GM21367 (cell line): ENCODE measurements around the gene HDAC3.
"Not testable (repeated sequence)": the region's sequence is repeated elsewhere in the genome, so short reads cannot be mapped to it uniquely, and the experiment has no call there.

ENCODE experiments used
- ATAC-seq: cut with Tn5 transposase; IDR thresholded peaks from one replicate; pipeline ENCODE4 v1.9.1; 2021; ENCODE audit not compliant: unreplicated experiment

Gene HDAC3

GRCh38 chr5:141636106-141636412, 590 bp downstream of the HDAC3 start:
- no peak for ATAC-seq

DNA sequence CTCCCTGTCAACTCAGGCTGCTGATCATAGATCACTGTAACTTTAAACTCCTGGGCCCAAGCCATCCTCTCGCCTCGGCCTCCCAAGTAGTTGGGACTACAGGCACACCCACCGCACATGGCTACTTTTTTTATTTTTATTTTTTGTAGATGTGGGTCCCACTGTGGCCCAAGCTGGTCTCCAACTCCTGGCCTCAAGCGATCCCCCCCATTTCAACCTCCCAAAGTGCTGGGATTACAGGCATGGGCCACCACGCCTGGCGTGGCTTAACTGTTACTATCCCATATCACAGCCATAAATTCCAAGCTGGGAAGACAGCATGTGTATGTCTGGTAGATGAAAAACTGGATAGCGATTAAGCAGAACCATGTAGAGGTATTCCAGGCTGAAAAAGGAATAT, 1.0 kb downstream of the HDAC3 start:
- ATAC-seq: no peak

DNA sequence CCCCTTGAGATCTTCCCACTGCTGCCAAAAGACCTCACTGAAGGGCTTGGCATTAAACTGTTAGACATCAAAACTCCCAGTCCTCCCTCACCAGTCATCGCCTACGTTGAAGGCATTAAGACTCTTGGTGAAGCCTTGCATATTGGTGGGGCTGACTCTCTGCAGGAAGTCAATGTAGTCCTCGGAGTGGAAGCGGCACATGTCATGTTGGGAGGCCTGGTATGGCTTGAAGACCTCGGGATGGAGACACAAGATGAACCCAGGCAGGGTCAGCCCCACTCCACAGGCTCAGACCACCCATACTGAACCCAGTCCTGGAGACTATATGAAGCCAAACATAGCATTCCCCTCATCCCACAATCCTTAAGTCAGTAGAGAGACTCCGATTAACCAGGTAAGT, 1.9 kb downstream of the HDAC3 start:
- ATAC-seq: no peak

DNA sequence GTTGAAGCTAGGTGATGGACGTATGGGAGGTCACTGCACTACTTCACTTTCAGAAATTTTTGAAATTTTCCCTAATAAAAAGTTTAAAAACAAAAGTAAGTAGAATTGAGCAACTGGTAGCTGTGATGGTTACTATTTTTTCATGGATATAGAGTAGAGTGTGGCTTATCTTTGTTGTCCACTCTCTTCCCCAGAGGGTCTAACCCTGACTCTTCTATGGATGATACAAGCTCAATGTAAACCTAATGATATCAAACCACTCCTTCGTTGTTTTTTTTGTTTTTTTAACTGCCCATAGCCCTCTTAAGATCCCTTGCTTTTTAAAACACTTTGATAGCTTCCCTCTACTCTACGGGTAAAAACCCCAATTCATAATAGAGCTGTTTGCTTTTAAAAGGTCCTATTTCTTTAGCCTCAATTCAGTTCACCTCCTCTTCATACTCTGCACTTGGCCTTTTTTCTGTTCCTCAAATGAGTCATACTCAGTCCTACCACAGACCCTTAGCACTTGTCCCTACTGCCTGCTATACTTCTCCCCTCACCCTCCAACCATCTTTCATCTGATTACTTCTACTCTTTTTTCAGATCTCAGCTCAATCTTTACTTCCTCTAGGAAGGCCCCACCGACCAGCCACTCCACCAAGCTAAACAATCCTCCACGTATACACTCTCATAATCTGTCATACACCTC, 2.6 kb downstream of the HDAC3 start:
- ATAC-seq: peak; percentile 70

GRCh38 chr5:141632650-141633049, 4.0 kb downstream of the HDAC3 start:
- no peak for ATAC-seq

DNA sequence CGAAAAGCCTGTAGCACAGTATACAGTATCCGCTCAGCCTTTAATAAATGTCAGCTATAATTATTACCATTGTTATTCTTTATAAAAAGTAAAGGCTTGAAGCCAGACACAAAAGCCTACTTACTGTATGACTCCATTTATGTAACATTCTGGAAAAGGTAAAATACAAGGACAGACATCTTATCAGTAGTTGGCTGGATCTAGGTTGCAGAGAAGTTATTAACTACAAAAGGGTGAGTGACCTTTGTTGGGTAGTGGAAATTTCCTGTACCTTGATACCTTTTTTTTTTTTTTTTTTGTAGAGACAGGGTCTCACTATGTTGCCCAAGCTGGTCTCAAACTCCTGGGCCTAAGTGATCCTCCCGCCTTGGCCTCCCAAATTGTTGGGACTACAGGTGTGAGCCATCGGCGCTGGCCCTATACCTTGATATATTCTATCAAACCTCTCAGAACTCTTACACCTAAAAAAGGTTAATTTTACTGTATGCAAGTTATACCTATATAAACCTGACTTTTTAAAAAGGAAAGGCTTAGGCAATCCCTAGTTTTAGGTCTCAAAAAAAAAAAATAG, 6.0 kb downstream of the HDAC3 start:
- no peak for ATAC-seq

DNA sequence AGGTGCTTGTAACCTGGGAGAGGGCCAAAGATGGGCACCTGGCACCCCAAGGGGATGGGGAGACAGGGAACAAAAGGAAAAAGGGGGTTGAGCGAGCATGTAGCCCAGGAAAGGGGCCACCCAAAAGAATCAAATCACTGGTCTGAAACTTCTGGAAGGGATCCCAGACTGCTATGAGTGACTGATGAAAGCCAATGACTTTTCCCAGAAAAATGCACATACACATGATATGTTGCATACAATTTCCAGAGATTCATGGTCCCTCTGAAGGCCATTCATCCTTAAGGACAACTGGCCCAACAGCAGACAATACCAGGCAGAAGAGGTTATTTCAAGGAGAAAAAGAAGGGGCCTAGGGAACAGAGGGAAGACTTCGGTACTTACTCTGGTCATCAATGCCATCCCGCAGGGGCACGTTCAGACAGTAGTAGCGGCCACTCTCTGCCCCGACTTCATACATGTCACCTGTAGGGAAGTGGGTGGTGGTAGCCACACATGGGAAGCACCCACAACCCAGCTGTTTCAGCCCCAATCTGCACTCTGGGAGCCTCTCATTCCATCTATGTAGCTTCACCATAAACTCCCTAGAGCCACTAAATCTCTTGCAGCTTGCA, 8.4 kb downstream of the HDAC3 start:
- no peak for ATAC-seq

- no peak for ATAC-seq
Measured at GRCh38 chr5:141623611-141624010, 13.0 kb downstream of the HDAC3 start.

DNA sequence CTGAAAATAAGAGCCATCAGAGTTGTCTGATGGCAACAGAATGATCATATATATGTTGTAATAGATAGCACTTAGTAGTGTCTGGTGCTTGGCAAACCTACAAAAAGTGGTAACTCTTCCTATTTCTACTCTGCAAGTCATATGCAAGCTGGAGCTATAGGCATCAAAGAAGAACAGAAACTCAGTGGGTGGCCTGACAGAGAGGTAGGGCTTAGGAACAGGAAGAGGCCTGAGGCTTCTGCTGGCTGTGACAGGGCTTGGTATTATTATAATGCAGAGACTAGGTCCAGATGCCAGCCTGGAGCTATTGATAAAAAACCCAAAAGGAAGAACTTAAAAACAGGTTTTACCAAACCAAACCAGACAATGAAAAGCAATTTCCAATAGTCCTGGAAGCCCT, 13.5 kb downstream of the HDAC3 start:
- peak; percentile 66 for ATAC-seq

GRCh38 chr5:141618804-141619554, 17.7 kb downstream of the HDAC3 start, which contains the start of gene DIAPH1:
Gene DIAPH1, minus strand, starts transcription at chr5:141619000. Its CDS starts 86 bp downstream, at chr5:141618914.
- ATAC-seq: peak; percentile 74

DNA sequence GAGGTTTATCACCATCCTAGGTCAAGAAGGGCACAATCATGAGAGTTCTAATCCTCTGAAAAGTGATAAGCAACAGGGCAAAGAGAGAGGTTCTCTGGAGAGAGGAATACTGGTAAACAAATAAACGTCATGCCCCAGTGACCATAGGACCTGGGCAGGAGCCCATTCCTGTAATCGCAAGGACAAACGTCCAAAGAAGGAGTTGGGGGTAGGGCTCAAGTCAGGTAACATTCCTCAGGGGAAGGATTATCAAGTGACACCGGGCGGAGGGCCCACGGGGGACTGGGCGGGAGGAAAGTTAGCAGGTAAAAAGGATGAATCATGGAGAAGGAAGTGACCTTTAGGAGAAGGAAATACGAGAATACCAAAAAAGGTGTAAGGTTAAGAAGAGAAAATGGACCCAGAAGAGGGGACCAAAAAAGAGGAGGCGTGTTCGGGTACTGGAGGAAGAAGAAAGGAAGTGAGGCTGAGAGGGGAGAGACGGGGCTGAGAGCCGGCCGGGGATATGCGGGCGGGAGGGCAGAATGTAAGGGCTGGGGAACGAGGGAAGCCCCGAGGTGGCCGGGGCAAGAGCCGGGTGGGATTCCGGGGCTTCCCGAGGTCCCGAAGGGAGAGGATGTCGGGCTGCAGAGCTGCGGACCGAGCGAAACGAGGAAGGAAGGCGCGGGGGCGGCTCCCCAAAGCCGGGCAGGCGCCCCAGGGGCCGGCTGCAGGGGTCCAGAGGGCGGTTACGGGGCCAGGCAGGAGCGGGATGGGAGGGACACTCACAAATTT, 18.4 kb downstream of the HDAC3 start:
- ATAC-seq: peak; percentile 15

DNA sequence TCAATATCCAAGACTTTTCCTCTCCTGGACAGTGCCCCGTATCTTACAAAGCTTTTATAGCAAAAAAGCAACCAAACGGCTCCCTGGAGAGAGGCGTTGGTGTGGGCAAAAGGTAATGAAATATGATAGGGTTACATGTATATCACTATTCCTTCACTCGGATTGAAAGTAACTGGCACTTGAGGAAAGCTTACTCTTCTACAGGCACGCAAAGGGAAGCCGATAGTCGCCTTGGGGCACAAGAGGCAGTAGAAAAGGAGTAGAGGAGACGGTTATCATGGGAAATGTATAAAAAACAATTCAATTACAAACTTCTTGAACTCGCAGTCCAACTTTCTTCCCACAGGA, 19.0 kb downstream of the HDAC3 start:
- no peak for ATAC-seq

- ATAC-seq: no peak
Measured at GRCh38 chr5:141617128-141617527, 19.5 kb downstream of the HDAC3 start.

DNA sequence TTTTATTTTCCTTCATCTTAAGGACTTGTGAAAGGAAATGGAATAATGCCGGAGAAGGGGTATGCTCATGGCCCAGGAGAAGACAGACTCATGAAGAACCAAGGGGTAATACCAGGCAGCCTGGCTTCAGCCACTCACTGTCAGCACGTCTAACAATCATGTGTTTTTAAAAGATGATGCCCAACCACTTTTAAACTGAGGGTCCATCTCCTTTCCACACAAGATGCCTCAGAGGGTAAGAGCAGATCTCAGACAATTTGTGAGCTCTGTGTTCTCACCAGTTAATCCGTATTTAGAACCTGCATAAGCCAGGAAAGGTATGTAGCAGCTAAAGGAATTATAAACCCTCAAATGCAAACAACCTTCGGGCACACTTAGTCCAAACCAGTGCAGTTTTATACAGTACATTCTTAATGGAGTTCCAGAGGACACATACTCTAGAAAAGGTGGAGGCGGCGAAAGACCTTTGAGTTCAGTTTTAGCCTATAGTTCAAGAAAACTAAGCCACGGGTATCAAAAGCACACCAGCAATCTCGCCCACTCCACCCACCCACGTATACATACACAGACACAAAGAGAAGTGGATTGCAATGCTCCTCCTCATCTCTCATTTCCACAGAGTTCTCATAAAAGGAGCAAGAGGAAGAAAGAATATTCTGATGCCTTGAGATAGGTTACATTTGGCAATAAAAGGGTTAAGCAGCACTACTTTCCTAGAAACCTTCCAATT, 20.5 kb downstream of the HDAC3 start:
- no peak for ATAC-seq

DNA sequence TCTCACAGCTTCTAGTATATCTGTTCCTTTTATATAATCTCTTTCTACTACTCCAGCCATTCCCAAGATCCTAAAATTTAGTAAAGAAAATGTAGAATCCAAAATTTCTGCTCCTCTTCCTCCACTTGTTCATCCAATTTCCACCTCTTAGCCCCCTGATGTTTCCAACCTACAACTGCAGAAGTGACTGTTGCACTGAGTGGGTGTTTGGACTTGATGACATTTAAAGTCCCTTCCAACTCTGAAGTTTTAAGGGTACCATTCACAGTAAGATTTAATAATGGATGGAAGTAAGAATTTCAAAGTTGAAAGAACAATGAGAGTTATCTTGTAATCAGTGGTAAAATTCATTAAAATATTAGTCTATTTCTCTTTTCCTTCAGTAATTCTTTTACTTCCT, 23.3 kb downstream of the HDAC3 start:
- ATAC-seq: no peak

- ATAC-seq: no peak
Measured at GRCh38 chr5:141611289-141611688, 25.4 kb downstream of the HDAC3 start.

DNA sequence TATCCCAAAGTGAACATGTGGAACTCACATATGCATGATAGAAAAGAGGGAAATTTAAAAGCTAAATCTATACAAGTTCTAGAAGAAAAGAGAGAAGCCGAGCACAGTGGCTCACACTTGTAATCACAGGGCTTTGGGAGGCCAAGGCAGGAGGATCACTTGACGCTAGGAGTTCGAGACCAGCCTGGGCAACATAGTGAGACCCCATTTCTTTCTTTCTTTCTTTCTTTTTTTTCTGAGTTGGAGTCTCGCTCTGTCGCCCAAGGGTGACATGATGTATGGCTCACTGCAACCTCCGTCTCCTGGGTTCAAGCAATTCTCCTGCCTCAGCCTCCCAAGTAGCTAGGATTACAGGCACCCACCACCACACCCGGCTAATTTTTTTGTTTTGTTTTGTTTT, 26.7 kb downstream of the HDAC3 start:
- ATAC-seq: not testable (repeated sequence)

DNA sequence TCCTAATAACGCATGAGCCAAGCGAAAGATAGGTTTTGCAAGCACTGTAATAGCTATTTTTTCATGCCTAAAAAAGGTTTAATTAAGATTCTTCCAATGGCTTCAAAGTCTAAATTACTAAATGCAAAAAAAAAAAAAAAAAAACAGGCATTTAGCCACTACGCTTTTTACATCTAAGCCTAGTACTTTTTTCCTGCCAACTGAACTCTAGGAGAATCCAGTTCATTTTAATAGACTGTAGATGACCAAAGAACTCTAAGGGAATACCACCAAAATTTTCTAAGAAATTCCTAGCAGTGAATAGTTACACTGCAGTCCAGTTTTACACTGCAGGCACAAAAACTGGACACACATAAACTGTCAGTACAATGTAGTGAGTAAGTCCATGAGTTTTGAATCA, 27.6 kb downstream of the HDAC3 start:
- ATAC-seq: no peak

DNA sequence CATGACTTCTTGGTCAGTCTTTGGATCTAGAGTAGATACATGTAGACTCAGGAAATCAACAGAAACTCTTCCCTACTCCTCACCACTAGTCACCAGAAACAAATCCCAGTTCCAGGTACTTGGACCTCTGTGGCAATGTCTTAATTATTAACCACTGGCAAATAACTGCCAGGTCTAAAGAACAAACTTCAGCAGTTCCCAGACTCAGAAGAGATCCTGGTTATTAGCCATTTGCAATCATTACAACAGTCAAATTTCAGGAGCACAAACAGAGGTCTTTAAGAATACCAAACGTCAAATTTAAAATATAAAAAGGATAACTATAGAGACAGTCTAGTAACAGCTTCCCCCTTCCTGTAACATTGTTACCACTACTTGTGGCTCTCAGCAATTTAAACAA, 28.1 kb downstream of the HDAC3 start:
- ATAC-seq: no peak

DNA sequence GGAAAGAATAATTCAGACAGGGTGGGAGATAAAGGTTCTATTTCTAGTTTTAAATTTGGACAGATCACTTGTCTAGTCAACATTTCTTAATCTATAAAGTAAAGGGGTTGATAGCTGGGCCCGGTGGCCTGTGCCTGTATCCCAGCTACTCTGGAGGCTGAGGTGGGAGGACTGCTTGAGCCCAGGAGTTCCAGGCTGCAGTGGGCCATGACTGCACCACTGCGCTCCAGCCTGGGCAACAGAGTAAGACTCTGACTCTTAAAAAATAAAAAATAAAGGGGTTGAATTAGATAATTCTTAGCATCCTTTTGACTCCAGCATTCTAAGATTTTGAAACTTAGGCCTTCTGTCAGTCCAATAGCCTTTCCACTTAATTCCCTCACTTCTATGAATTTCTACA, 28.6 kb downstream of the HDAC3 start:
- no peak for ATAC-seq
